T-helper 2 cell treated with Interferon-gamma antibody and Interleukin-4, amounts not matched to agents 100 ng/mL and 5 ng/mL, for 36 hours (primary cell): ENCODE data around the gene CEP63. TPM values are rescaled to one million over a fixed set of nuclear protein-coding genes. Genes with fewer than 3 reads are reported as not detected.

ENCODE experiments used
- intact Hi-C: fragments of 100-400 bp; cut with micrococcal nuclease; formaldehyde crosslinking; loops from one replicate; pipeline ENCODE4 v1.15.1; 2023
- total RNA-seq: library from RNA; stranded (reverse); gene quantifications from 2 replicates; pipeline ENCODE4 v1.2.3, GENCODE V29; 2022

CEP63 gene
- total RNA-seq, 1 donor from 2014 or later = 21.9 TPM

GRCh38 chr3:134623615-134624245 is 137.9 kb downstream of the CEP63 start:
- intact Hi-C loops = no loop called here

Other genes starting within 250 kb of the CEP63 start
- gene RYK, start 235.2 kb upstream of the CEP63 start, total RNA-seq = 8.3 TPM in 2 replicates
- gene AMOTL2, start 111.6 kb upstream of the CEP63 start, total RNA-seq = not detected in 2 replicates
- 25.1 and 27.9 TPM in 2 replicates for gene ANAPC13, start 72 bp upstream of the CEP63 start, total RNA-seq
- not detected in 2 replicates for gene KY, start 165.0 kb downstream of the CEP63 start, total RNA-seq